GM19467 (cell line): Measurements from ENCODE around the gene KIAA0825.

Source experiments
- ATAC-seq: cut with Tn5 transposase; IDR thresholded peaks from one replicate; pipeline ENCODE4 v1.9.1; 2021; ENCODE audit warnings: mild to moderate bottlenecking, moderate library complexity; ENCODE audit not compliant: unreplicated experiment

The KIAA0825 gene

DNA sequence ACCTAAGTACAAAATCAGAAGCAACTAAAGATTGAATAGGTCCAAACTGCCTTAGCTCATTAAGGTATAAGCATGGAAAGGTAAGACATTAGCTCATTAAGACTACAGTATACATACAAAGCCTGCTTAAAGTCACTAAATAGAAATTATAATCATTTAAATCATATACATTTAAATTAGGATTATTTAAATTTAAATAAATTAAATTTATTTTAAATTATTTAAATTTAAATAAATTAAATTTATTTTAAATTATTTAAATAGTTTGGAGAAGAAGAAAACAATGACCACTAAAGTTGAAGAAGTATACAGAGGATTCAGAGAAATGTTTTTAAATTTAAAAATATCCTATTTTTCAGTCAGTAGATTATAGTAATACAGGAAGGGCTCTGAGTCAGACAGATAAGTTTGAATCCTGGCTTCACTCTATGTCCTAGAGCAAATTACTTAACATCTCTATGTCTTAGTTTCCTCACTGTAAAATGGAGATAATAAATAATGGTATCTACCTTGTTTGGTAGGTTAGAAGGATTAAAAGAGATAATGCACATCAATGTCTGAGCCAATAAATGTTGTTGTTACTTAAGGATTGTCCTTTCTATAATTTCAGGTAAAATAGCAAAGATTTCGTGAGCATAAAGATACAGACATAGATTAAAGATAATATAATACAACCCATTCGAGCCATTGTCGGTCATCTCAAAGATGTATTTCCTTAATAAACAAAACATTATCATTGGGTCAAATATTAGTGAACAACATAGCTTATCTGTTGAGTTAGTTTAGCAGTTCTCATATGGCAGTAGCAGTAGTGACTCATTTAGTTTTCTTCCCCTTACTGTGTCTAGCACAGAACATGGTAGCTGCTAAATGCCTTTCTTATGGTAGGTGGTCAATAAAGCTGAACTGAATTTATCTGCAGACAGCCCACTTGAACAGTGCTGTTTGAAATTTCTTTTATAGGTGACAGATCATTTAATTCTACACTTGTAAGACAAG is 100.6 kb downstream of the KIAA0825 start:
- ATAC-seq: no peak

DNA sequence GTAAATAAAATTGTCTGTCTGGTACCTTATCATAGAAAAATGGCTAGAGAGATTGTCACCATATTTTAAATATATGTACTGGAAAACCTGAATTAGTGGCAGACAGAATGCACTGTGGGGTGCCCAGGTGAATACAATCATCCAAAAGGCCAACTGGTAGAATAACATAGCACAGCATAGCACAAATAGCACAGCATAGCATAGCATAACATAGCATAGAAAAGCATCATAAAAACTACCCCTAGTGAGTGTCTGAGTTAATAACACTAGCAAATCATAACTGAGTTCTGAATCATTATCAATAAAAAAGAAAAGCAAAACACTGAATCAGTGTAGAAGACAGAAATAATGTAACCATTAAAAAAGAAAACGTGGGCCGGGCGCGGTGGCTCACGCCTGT is 102.3 kb downstream of the KIAA0825 start:
- no peak for ATAC-seq

DNA sequence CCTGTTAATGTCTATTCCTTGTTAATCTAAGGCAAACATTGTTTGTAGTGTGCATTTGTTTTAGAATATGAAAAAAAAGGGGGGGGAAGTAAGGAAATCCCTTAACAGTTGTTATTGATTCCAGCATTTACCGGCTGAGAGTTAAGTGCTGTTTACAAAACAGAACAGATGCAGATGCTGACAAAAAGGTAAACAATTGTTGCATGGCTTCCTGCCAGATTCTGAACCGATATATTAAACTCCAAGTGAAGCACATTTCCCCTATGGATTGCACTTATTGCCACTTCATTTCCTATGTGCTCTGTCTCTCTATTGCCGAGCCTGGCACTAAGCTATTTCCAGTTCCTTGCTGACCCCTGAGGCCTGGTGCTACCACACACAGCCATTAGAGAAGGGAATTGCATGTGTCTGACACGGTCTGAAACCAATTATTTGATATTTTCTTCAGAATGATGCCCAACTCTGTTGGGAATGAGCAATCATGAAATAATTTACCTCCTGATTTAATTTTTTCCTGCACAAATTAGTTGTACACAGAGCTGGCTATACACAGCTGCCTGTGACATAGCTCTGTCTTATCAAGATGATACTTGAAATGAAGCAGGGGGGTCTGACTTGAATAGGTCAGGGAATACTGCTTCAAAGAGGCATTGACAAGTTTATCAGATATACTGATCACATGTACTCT is 109.8 kb downstream of the KIAA0825 start:
- ATAC-seq: no peak

DNA sequence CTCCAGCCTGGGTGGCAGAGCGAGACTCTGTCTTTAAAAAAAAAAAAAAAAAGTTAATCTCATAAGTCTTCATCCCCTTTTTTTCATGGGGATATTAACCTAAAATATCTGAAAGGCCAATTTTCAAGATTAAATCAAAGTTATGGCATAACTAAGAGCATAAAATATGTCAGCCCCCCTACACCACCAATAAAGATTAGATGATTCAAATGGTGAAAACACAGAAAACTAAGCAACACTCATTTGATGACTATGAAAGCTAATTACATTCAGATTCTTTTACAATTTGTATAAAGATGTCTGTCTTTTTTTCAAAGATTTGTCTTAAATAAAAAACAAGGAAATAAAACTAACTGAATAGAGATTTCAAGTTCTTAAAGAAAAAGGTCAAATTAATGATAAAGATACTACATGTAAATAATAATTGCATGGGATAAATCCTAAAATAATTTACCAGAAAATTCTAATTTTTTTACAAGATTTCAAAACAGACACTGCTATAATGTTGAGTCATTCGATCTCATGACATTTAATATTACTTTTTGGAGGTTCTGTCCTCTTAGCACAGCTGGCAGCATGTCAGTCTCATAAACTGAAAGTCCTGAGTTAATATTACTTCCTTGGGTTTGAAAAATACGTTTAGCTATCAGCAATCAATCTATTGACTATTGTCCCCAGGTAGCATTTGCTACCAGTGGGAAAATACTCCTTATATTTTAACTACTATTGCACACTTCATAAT is 112.9 kb downstream of the KIAA0825 start:
- ATAC-seq: no peak

DNA sequence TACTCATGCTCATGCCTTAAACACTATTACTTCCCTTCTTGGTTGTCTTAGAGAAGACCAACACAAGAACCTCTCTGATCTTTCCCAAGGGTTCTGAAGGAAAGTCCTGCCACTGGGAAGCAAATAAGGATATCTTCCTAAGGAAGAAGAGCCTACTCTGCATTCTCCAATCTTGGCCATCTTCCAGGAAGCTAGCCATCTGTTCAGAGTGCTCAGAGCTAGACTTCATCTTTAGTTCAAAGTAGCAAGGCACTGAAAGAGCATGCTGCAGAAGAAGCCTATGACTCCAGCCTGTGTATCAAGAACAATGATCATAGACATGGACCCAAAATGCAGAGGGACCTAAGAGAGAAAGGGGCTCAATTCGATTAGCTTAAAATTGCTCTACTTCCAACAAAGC is 114.7 kb downstream of the KIAA0825 start:
- no peak for ATAC-seq

DNA sequence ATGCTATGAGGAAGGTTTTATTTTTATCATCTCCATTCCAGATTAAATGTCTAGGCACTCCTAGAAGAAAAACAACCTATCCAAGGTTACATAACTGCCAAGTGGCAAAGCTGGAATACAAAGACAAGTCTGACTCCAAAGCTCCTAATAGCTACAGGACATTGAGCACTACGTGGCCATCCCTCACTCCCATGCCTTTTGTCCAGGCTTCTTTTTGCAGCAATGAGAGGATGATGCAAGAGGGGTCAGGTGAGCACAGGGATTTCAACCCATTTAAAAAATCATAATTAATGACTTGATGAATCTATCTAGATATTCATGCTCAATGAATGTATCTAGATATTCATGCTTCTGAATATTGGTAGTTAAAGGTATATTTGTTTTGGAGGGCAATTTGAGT is 117.0 kb downstream of the KIAA0825 start:
- ATAC-seq: no peak

DNA sequence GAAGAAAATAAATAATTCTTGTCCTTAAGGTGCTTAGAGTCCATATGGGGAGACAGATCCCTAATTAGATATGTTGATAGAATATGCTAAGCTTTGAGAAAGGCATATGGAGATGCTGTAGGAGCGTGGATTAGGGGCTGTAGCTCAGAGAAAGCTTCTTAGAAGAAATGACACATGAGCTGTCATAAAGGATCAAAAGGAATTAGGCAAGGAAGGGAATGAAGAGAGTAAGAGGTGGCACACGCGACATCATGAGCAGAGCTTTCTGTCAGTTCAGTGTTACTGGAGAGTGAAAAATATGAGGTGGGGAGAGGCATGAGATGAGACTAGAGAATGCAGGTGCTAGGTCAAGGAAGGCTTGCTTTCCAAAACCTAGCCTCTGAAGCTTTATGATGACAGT is 118.6 kb downstream of the KIAA0825 start:
- ATAC-seq: no peak

DNA sequence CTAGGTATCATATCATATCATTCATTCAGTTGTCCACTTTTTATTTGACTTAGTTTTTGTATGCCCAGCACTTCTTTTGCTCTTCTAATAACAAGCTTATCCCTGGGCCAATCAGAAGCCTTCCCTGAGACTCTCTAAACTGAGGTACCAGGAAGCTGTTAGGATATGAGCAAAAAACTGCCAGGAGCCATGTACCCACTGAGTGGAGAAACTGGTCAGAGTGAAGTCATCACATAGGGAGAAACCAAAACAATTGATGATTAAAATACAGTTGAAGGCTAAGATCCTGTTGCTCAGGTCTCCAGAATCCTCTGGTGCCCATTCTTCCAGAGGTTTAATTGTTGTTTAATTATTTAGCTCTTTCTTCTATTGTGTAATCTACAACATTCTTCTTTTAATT is 120.2 kb downstream of the KIAA0825 start:
- ATAC-seq: no peak

DNA sequence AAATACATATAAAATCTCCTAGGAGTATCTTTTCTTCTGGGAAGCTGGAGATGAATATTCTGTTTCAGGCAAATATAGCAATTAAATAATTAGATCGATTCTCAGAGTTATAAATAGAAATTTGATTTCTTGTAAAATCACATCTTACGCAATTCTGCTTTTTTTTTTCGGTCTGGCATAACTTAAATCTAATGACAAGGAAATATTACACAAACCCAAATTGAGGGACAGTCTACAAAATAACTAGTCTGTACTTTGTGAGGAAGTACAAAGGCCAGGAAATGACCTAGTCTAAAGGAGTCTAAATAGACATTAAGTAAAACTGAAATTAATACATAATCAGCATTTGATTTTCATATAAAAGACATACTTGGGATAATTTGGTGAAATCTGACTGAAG is 133.3 kb downstream of the KIAA0825 start:
- no peak for ATAC-seq

DNA sequence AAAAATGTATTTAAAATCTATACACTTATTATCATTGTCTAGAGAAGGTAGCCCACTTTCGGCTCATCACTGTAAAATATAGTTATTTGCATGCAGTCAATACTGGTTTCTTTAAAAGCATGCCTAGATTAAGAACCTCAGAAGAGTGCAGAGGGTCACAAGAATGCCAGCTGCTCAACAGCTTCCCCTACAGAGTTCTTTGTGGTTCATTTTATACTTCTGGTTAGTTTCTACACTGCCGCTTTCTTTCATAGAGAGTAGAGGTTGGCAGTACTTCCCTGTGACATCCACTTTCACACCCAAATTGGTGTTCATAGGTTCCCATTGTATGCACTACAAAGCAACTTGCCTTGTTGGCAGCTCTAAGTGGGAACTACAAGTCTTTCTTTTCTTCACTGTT is 137.3 kb downstream of the KIAA0825 start:
- ATAC-seq: no peak

DNA sequence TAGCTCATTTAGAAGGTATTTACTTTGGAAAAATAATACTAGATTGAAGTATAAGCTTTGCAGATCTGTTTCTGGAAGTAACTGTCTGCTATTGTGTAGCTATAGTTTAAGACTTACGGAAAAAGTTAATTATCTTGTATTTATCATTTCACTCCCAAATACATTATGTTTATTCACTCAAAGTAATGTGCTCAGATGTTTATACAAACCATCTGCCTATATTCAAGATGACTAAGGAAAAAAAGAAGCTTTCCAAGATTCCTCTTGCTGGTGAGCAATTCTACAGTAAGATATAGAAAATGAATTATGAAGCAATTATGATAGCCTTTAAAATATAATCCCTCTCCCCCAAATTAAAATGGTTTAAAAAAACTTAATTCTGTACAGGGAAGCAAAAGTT is 137.9 kb downstream of the KIAA0825 start:
- no peak for ATAC-seq

DNA sequence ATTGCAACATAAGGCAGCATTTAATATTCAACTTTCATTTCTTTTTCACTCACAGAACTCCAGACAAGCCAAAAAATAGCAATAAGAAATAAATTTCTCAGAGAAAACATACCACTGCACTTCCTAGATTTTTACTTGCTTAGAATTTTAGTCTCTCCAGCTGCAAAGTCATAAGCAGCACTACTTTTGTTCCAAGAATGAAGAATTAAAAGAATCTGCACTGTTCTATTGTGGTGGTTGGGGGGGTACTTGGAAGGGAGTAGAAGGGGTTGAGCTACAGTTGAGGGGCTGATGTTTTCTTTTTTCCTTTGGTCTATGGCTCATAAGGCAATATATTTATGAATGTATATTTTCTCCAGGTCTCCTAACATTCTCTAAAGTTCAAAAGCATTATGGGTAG is 144.5 kb downstream of the KIAA0825 start:
- ATAC-seq: no peak

DNA sequence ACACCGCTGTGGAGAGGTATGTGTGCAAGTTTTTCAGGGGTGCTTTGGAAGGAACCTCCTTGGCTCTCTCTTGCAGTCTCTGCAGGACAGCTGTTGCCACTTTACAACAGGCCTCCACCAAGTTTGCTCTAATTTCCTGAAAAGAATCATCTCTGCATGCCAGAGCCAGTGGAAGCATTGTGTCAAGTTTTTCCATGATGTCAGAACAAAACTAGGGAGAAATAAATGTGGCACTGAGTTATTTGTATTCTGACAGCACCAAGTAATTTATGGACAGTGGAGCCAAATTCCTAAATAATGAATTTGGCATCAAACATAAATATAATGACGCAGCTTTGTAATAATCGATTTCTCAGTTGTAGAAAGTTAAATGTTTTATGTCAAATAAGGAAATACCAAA is 146.9 kb downstream of the KIAA0825 start:
- no peak for ATAC-seq

DNA sequence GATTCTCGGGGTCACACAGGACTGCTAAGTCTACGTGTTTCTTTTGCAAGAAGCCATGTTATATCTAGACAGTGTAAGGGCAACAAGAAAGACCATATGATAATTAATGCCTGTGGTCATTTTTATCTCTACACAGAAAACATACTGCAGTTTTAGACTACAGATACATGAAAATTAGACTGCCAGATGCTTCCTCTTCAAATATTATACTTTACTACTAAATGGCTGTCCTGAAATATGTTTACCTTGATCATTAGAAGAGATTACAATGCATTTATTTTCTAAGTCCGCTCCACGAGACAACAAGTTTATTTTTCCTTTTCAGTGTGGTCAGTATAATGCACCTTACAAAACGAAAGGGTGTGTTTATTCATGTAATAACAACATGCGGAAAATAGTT is 147.6 kb downstream of the KIAA0825 start:
- no peak for ATAC-seq

DNA sequence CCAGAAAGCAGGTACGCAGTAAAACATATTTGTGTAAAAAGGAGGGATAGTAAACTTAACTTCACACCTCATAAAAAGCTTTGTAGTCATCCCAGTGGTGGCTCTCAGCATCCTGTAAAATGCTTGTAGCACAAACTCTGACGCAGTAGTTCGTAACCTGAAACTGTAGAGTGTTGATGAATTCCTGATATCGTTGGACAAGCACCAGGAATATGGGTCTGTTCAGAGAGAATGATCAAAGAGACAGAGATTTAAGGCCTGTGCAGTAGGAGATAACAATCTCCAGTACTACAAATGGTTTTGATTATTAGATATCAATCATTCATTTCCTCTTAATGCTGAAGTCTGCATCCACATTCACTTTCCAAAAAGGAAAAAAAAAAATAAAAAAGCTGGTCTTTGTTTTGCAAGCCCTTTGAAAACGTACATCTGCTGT is 148.5 kb downstream of the KIAA0825 start:
- no peak for ATAC-seq

DNA sequence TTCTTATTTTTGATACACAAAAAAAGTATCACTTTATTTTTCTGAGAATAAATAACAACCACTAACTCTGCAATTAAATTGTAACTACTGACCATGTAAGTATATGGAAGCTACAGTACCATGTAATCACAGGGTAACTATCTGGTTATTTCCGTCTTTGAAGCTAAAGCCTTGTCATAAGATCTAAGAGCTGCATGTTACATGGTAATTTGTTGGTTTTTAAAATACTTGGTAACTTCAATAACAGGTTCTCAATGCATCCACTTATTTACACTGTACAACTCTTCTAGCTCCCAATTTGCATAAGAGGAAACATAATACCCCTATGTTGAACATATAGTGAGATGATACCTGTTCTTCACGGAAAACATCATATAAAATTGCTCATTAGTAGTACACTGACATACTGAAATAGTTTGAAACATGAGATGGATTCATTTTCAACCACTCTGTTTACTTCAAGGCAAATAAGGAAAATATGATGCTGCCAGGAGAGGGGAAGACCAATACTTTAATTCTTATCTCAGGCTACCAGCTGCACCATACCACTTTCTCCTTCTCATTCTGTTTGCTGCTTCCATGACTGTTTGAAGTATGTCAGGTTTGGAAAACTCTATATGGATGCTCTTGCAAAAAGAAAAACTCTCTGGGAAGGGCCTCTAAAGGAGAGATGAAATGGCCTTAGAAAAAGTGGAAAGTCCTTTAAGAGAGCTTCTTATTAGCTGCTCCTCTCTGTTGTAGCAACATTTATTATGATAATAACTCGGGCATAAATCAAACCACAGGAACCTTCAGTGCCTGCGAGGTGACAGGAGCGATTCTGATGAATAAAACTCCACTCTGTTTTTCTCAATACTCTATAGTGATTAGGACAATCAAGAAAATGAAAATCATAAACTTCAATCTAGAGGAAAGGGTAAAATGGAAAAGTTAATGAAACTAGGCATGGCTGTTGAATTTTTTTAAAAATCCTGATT is 150.2 kb downstream of the KIAA0825 start:
- no peak for ATAC-seq

DNA sequence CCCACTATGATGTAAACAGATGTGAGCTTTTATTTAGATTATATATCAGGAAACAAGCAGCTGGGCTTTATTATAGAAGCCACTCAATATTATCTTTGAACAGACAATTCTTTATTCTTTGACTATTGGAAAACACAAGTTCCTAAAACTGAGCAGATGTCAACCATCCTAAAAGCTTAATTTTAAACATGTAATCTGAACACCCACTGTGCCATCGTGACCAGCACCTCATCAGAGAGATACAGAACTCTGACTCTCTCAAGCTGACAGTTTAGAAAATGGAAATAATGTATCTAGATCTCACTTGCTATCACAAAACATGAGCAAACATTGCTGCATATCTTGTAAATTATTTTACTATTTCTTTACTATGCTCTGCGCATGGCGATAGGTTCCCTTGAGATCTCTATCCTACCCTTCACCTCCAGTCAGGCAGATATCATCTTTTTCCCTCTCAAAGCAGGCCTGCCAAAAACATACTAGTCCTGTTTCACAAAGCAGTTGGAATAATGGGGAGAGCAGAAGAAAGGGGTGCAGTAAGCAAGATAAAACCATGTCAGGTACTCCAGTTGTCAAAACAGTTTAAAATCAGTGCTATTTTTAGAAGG is 151.0 kb downstream of the KIAA0825 start:
- ATAC-seq: no peak

DNA sequence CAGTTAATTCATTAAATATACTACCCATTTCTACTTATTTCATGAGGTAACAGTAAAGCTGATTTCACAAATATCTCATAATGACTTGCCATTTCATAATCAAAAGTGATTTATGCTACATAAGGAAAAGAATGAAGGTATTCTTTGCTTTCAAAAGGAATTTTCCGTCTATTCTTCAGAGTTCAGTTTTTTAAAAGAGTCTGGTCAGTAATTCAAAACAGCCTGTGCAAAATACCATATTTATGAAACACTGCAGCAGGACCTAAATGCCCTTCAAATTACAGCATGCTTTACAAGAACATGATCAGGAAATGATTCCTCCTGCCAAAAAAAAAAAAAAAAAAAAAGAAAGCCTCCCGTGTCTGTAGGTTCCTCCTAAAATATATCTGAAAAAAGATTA is 154.7 kb downstream of the KIAA0825 start:
- ATAC-seq: no peak

DNA sequence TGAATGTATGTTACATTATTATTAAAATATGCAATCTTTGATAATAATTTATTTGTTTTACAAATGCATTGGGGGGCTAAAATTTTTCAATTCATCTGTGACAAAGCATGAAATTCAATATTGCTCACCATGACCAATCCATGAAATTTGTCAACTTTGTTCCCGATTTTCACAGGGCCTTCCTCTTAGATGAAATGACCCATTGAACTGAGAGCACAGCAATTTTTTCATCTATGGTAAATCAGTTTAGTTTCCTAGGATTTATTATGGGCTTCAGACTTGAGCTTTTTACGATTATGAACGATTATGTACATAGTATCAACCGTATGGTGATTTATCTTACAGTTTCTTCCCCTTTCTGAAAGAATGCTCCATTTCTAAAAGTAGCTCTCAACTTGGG is 157.3 kb downstream of the KIAA0825 start:
- ATAC-seq: no peak

DNA sequence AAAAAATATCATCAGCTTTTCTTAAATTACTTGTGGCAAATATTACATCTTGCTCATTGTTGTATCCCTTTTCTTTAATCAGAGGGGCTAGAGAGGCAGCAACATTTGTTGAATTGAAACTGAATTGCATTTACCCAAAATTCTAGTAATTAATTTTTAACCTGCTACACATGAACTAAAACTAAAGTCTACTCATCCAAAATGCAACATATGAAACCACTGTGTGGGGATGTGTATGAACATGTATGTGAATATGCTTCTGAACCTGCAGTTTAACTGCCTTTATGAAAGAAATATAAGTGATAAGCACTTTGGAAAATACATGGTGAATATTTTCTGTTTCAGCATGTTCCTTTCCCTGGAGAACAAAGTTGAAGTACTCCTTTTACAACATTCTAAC is 158.5 kb downstream of the KIAA0825 start:
- ATAC-seq: no peak
